Activated naive CD4-positive, alpha-beta T cell treated with anti-CD3 and anti-CD28 coated beads, Interleukin-2, amount 10 ng/mL, durations not matched to agents 7 days and 5 days (primary cell): ENCODE measurements around the gene SLC4A2.
"Not testable (repeated sequence)": the region's sequence is repeated elsewhere in the genome, so short reads cannot be mapped to it uniquely, and the experiment has no call there.

Experiments
- CTCF ChIA-PET: fragments of 350-600 bp; sonication (Branson Sonifier 250); formaldehyde crosslinking; loops from one replicate; lab custom pipeline; 2021; ENCODE audit warnings: antibody characterized with exemption; lab: Charles Lee
- DNase-seq: peaks from one replicate; pipeline ENCODE4 v3.0.0-alpha.2; 2020
- H3K27ac Mint-ChIP-seq: one replicate; pipeline ENCODE4 v1.8.0; 2021; ENCODE audit warnings: mild to moderate bottlenecking, moderate library complexity, mixed read lengths
- H3K27me3 Mint-ChIP-seq: one replicate; pipeline ENCODE4 v1.8.0; 2021; ENCODE audit warnings: mild to moderate bottlenecking, mixed read lengths
- H3K36me3 Mint-ChIP-seq: one replicate; pipeline ENCODE4 v1.8.0; 2021; ENCODE audit warnings: mixed read lengths
- H3K4me1 Mint-ChIP-seq: one replicate; pipeline ENCODE4 v1.8.0; 2021; ENCODE audit warnings: mixed read lengths
- H3K4me3 Mint-ChIP-seq: one replicate; pipeline ENCODE4 v1.8.0; 2021; ENCODE audit warnings: mild to moderate bottlenecking, moderate library complexity, mixed read lengths
- H3K9me3 Mint-ChIP-seq: one replicate; pipeline ENCODE4 v1.8.0; 2021; ENCODE audit warnings: mixed read lengths

Gene SLC4A2

DNA sequence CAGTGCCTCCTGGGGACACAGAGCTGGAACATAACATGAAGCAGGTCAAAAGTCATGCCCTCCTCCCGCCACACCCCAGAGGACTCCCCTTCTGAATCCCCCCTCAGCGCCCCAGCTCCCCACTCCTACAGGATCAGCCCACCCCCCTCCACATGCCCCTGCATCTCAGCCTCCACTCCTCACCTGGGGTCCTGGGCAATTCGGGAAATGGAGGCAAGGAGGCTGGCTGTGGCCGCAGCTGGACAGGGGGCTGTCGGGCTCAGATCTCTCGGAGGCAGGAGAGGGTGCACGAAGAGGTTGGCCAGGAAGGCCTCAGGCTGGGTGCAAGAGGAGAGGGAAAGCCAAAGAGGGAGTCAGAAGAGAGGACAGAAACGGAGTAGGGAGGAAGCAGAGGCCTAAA is 42.9 kb upstream of the SLC4A2 start:
- DNase-seq: no peak
- H3K27me3 Mint-ChIP-seq: peaks cover 42% of the 10 kb centered on the region
- peaks cover 83% of the 10 kb centered on the region for H3K4me1 Mint-ChIP-seq
- CTCF ChIA-PET: interaction anchor here (1.1 to 4.6 kb wide), 6 partner anchors 7 to 55 kb away, joined by 3 to 47 read pairs (median 18); partner anchors contain the start of gene ABCB8
- H3K36me3 Mint-ChIP-seq: peaks cover 24% of the 10 kb centered on the region
- H3K9me3 Mint-ChIP-seq: no peaks in the 10 kb centered on the region
- H3K27ac Mint-ChIP-seq: peak overlapping the region; percentile 4
- H3K4me3 Mint-ChIP-seq: no peak overlapping the region

- H3K27ac Mint-ChIP-seq: peak overlapping the region; percentile 68
- CTCF ChIA-PET: interaction anchor here (1.1 to 4.6 kb wide), 7 partner anchors 8 to 56 kb away, joined by 3 to 47 read pairs (median 10); partner anchors contain the start of gene ABCB8
- H3K9me3 Mint-ChIP-seq: no peaks in the 10 kb centered on the region
- H3K27me3 Mint-ChIP-seq: peaks cover 47% of the 10 kb centered on the region
- DNase-seq: no peak
- H3K4me3 Mint-ChIP-seq: peak overlapping the region; percentile 74
- peaks cover 79% of the 10 kb centered on the region for H3K4me1 Mint-ChIP-seq
- H3K36me3 Mint-ChIP-seq: peaks cover 21% of the 10 kb centered on the region
Measured at GRCh38 chr7:151016942-151017341, 42.4 kb upstream of the SLC4A2 start.

DNA sequence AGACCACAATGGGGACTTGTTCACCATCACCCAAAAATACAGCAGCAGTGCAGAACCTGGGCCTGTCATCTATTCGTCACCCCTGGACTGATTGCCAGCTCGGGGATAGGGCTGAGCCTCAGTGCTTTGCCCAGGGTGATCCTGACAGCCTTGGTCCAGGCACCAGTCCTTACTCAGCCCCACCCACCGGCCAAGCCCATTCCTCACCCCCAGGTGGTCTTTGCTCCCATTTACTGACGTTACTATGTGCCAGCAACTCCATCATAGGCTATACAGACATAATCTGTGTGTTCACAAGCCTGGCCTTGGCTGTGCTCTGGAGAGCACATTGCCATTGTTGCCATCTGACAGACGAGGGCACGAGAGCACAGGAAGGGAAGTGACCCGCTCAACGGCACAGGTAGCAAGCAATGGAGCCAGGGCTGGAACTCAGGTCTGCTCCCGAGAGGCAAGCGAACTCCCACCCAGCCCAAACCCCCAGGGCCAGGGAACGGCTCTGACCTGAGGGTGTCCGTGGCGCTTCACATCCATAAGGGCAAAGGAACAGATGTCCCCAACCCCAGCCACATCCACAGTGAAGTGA is 41.9 kb upstream of the SLC4A2 start:
- Mint-ChIP-seq H3K27me3 (peaks cover 48% of the 10 kb centered on the region), H3K27ac (peak overlapping the region; percentile 68), H3K9me3 (no peaks in the 10 kb centered on the region), H3K36me3 (peaks cover 18% of the 10 kb centered on the region), H3K4me3 (peak overlapping the region; percentile 74), H3K4me1 (peaks cover 73% of the 10 kb centered on the region)
- CTCF ChIA-PET: interaction anchor here (0.8 to 4.6 kb wide), 14 partner anchors 8 to 100 kb away, joined by 3 to 47 read pairs (median 4); partner anchors contain the start of genes ABCB8 and NOS3
- DNase-seq: no peak

GRCh38 chr7:151017953-151018420 is 41.4 kb upstream of the SLC4A2 start:
- DNase-seq: peak; percentile 86
- Mint-ChIP-seq H3K27ac (peak overlapping the region; percentile 68), H3K9me3 (no peaks in the 10 kb centered on the region), H3K4me1 (peaks cover 68% of the 10 kb centered on the region), H3K4me3 (peak overlapping the region; percentile 74), H3K27me3 (peaks cover 51% of the 10 kb centered on the region), H3K36me3 (peaks cover 14% of the 10 kb centered on the region)
- CTCF ChIA-PET: interaction anchor here (0.6 to 4.6 kb wide), 27 partner anchors 9 to 372 kb away, joined by 3 to 47 read pairs (median 4); partner anchors contain the start of genes ABCB8 and NOS3

- Mint-ChIP-seq H3K27me3 (peaks cover 57% of the 10 kb centered on the region), H3K4me1 (peaks cover 64% of the 10 kb centered on the region), H3K27ac (peak overlapping the region; percentile 68), H3K36me3 (peaks cover 14% of the 10 kb centered on the region), H3K4me3 (peak overlapping the region; percentile 74), H3K9me3 (no peaks in the 10 kb centered on the region)
- CTCF ChIA-PET: interaction anchor here (0.6 to 4.6 kb wide), 29 partner anchors 9 to 372 kb away, joined by 3 to 47 read pairs (median 4); partner anchors contain the start of genes ABCB8 and NOS3
- peak; percentile 61 for DNase-seq
Measured at GRCh38 chr7:151018421-151019129, 40.8 kb upstream of the SLC4A2 start.

DNA sequence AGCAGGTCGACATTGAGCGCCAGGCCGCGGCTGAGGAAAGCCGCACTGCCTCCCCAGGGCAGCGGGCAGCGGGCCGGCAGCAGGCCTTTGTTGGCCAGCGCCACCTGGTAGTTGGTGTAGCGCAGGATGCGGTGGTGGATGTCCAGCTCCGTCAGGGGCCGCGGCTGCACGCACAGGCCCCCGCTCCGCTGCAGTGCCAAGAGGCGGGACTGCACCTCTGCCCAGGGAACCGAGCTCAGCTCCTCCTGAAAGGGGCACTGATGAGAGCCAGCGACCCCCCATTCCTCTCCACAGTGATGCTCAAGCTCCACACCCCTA is 40.3 kb upstream of the SLC4A2 start:
- no peaks in the 10 kb centered on the region for H3K9me3 Mint-ChIP-seq
- CTCF ChIA-PET: interaction anchor here (0.8 to 4.6 kb wide), 22 partner anchors 9 to 90 kb away, joined by 3 to 47 read pairs (median 4); partner anchors contain the start of gene ABCB8
- DNase-seq: no peak
- peaks cover 59% of the 10 kb centered on the region for H3K4me1 Mint-ChIP-seq
- H3K36me3 Mint-ChIP-seq: peaks cover 14% of the 10 kb centered on the region
- peaks cover 62% of the 10 kb centered on the region for H3K27me3 Mint-ChIP-seq
- H3K4me3 Mint-ChIP-seq: peak overlapping the region; percentile 12
- H3K27ac Mint-ChIP-seq: no peak overlapping the region

GRCh38 chr7:151020231-151020630 is 39.2 kb upstream of the SLC4A2 start:
- H3K4me1 Mint-ChIP-seq: peaks cover 47% of the 10 kb centered on the region
- H3K36me3 Mint-ChIP-seq: peaks cover 7% of the 10 kb centered on the region
- CTCF ChIA-PET: interaction anchor here (0.8 to 4.6 kb wide), 4 partner anchors 9 to 59 kb away, joined by 4 to 47 read pairs (median 20); no protein-coding TSS in a partner anchor
- no peak for DNase-seq
- H3K27me3 Mint-ChIP-seq: peaks cover 68% of the 10 kb centered on the region
- H3K27ac Mint-ChIP-seq: no peak overlapping the region
- H3K4me3 Mint-ChIP-seq: no peak overlapping the region
- H3K9me3 Mint-ChIP-seq: no peaks in the 10 kb centered on the region

DNA sequence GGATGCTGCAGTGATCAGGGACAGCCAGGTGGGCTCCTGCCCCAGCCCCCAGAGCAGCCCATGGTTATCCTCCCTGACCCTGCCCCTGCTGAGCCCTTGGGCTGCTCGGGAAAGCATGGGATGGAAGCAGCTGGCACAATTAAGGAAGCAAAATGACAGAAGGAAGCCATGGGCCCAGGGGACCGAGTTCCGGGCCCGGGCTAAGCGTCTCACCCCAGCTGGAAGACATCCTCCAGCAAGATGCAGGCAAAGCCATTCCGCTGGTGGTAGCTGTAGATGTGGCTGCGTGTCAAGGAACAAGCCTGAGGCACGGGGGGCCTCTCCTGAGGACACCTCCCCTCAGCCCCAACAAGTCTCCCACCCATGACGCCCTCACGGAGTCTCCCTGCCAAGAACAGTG is 36.2 kb upstream of the SLC4A2 start:
- Mint-ChIP-seq H3K36me3 (peaks cover 1% of the 10 kb centered on the region), H3K9me3 (no peaks in the 10 kb centered on the region), H3K27me3 (peaks cover 74% of the 10 kb centered on the region), H3K4me3 (no peak overlapping the region), H3K27ac (no peak overlapping the region), H3K4me1 (peaks cover 31% of the 10 kb centered on the region)
- CTCF ChIA-PET: no interaction called here
- no peak for DNase-seq

DNA sequence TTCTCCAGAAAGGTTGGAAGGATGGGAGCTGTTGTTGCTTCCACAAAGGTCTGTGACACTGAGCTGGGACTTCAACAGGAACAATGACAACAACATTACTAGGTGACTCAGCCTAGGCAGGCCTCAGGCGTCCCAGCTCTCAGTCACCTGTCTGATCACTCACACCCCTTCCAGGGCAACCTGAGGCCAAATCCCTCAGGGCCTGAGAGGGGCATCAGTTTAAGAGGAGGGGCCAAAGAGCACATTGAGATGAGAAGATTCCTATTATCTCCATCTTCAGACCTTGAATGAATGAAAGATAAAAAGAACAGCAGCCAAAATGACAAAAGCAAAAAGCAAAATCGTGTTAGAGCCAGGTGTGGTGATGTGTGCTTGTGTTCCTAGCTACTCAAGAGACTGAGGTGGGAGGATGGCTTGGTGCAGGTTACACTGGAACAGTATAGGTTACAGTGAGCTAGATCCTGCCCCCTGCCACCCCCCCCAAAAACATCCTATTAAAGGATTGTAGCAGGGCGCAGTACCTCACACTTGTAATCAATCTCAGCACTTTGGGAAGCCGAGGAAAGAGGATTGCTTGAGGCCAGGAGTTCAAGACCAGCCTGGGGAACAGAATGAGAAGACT is 34.8 kb upstream of the SLC4A2 start, which contains the start of gene ATG9B:
Gene ATG9B, minus strand, starts transcription at position 60 of the 622 bp plus-strand sequence. CDS start 71 bp downstream, outside the sequence.
- no peak for DNase-seq
- Mint-ChIP-seq H3K27ac (no peak within 1 kb of the TSS), H3K27me3 (peaks cover 60% of the 10 kb centered on the region), H3K4me1 (peaks cover 31% of the 10 kb centered on the region), H3K36me3 (peaks cover 4% of the 10 kb centered on the region), H3K9me3 (no peaks in the 10 kb centered on the region), H3K4me3 (no peak within 1 kb of the TSS)
- CTCF ChIA-PET: interaction anchor here (1.1 kb wide), 1 partner anchor 62 kb away, joined by 3 read pairs; no protein-coding TSS in a partner anchor

- no peak overlapping the region for H3K27ac Mint-ChIP-seq
- H3K4me3 Mint-ChIP-seq: no peak overlapping the region
Measured at GRCh38 chr7:151025924-151026671, 33.3 kb upstream of the SLC4A2 start.

GRCh38 chr7:151026771-151027727 is 32.3 kb upstream of the SLC4A2 start:
- H3K27ac Mint-ChIP-seq: peak overlapping the region; percentile 91
- H3K27me3 Mint-ChIP-seq: peaks cover 35% of the 10 kb centered on the region

More at GRCh38 chr7:151025924-151026671, 33.3 kb upstream of the SLC4A2 start:
- DNase-seq: no peak
- CTCF ChIA-PET: no interaction called here
- H3K36me3 Mint-ChIP-seq: peaks cover 4% of the 10 kb centered on the region
- H3K9me3 Mint-ChIP-seq: no peaks in the 10 kb centered on the region
- peaks cover 26% of the 10 kb centered on the region for H3K4me1 Mint-ChIP-seq
- peaks cover 45% of the 10 kb centered on the region for H3K27me3 Mint-ChIP-seq

GRCh38 chr7:151027728-151028130 is 31.7 kb upstream of the SLC4A2 start:
- peaks cover 26% of the 10 kb centered on the region for H3K4me1 Mint-ChIP-seq
- peak overlapping the region; percentile 91 for H3K27ac Mint-ChIP-seq
- H3K27me3 Mint-ChIP-seq: peaks cover 35% of the 10 kb centered on the region
- H3K36me3 Mint-ChIP-seq, H3K9me3 Mint-ChIP-seq, DNase-seq: not testable (repeated sequence)
- CTCF ChIA-PET: interaction anchor here (1.3 to 2.5 kb wide), 5 partner anchors 9 to 129 kb away, joined by 3 to 9 read pairs (median 6); no protein-coding TSS in a partner anchor
- H3K4me3 Mint-ChIP-seq: peak overlapping the region; percentile 93

More at GRCh38 chr7:151026771-151027727, 32.3 kb upstream of the SLC4A2 start:
- CTCF ChIA-PET: interaction anchor here (1.9 to 2.5 kb wide), 2 partner anchors 17 to 64 kb away, joined by 6 to 8 read pairs; no protein-coding TSS in a partner anchor
- H3K36me3 Mint-ChIP-seq, DNase-seq, H3K9me3 Mint-ChIP-seq: not testable (repeated sequence)
- Mint-ChIP-seq H3K4me3 (peak overlapping the region; percentile 93), H3K4me1 (peaks cover 26% of the 10 kb centered on the region)
